ENCODE results near the gene EFCAB9. TPM values are rescaled to one million over a fixed set of nuclear protein-coding genes. Genes with fewer than 3 reads are reported as not detected.

EFCAB9 gene
- total RNA-seq, 1 donor from 2014 or later: not detected

- no peak for TF ChIP-seq CTCF (IDR thresholded peaks at IDR 0.05; ENCODE audit: insufficient read depth, low read length, severe bottlenecking)
- no peaks in the 10 kb centered on the region for H3K27me3 ChIP-seq (ENCODE audit: control insufficient read depth, insufficient read depth, low read length)
- FAIRE-seq (no peak), DNase-seq (ENCODE audit: low read depth) (peak; percentile 89)
- peak overlapping the region; percentile 81 for H3K4me3 ChIP-seq (ENCODE audit: low read depth, low read length)
- H3K36me3 ChIP-seq (ENCODE audit: control insufficient read depth, insufficient read depth, low read length): no peaks in the 10 kb centered on the region
Measured at GRCh38 chr5:172187118-172188032, 6.6 kb upstream of the EFCAB9 start.

- FAIRE-seq (no peak), DNase-seq (ENCODE audit: low read depth) (peak; percentile 79)
- peak; percentile 96 for TF ChIP-seq CTCF (IDR thresholded peaks at IDR 0.05; ENCODE audit: insufficient read depth, low read length, severe bottlenecking)
- Histone ChIP-seq H3K27me3 (ENCODE audit: control insufficient read depth, insufficient read depth, low read length) (no peaks in the 10 kb centered on the region), H3K36me3 (ENCODE audit: control insufficient read depth, insufficient read depth, low read length) (no peaks in the 10 kb centered on the region), H3K4me3 (ENCODE audit: low read depth, low read length) (peak within 1 kb of the TSS; percentile 81)
Measured at GRCh38 chr5:172188033-172188892, 5.7 kb upstream of the EFCAB9 start, which contains the start of gene STK10. TSS of gene STK10 (minus strand) at chr5:172188224. CDS start at chr5:172188042, 182 bp downstream.

GRCh38 chr5:172188893-172189692 lies 4.9 kb upstream of the EFCAB9 start:
- no peak for FAIRE-seq
- TF ChIP-seq CTCF (IDR thresholded peaks at IDR 0.05; ENCODE audit: insufficient read depth, low read length, severe bottlenecking): no peak

GRCh38 chr5:172189693-172190296 lies 4.2 kb upstream of the EFCAB9 start:
- DNase-seq (ENCODE audit: low read depth) (no peak), FAIRE-seq (no peak)
- no peak for TF ChIP-seq CTCF (IDR thresholded peaks at IDR 0.05; ENCODE audit: insufficient read depth, low read length, severe bottlenecking)
- Histone ChIP-seq H3K4me3 (ENCODE audit: low read depth, low read length) (no peak overlapping the region), H3K27me3 (ENCODE audit: control insufficient read depth, insufficient read depth, low read length) (no peaks in the 10 kb centered on the region), H3K36me3 (ENCODE audit: control insufficient read depth, insufficient read depth, low read length) (no peaks in the 10 kb centered on the region)

More at GRCh38 chr5:172188893-172189692, 4.9 kb upstream of the EFCAB9 start:
- no peak overlapping the region for H3K4me3 ChIP-seq (ENCODE audit: low read depth, low read length)
- DNase-seq (ENCODE audit: low read depth): no peak
- no peaks in the 10 kb centered on the region for H3K27me3 ChIP-seq (ENCODE audit: control insufficient read depth, insufficient read depth, low read length)
- no peaks in the 10 kb centered on the region for H3K36me3 ChIP-seq (ENCODE audit: control insufficient read depth, insufficient read depth, low read length)

Data from bronchial epithelial cell (primary cell).